HG03025 (cell line): ENCODE measurements around the gene MT1A.
A peak's percentile ranks its signal among the peaks of the same experiment; 100 is the strongest.

ENCODE experiments used
- ATAC-seq: cut with Tn5 transposase; IDR thresholded peaks from one replicate; pipeline ENCODE4 v1.9.1; 2021; ENCODE audit warnings: mild to moderate bottlenecking, moderate library complexity; ENCODE audit not compliant: unreplicated experiment, low FRiP score

The MT1A gene

DNA sequence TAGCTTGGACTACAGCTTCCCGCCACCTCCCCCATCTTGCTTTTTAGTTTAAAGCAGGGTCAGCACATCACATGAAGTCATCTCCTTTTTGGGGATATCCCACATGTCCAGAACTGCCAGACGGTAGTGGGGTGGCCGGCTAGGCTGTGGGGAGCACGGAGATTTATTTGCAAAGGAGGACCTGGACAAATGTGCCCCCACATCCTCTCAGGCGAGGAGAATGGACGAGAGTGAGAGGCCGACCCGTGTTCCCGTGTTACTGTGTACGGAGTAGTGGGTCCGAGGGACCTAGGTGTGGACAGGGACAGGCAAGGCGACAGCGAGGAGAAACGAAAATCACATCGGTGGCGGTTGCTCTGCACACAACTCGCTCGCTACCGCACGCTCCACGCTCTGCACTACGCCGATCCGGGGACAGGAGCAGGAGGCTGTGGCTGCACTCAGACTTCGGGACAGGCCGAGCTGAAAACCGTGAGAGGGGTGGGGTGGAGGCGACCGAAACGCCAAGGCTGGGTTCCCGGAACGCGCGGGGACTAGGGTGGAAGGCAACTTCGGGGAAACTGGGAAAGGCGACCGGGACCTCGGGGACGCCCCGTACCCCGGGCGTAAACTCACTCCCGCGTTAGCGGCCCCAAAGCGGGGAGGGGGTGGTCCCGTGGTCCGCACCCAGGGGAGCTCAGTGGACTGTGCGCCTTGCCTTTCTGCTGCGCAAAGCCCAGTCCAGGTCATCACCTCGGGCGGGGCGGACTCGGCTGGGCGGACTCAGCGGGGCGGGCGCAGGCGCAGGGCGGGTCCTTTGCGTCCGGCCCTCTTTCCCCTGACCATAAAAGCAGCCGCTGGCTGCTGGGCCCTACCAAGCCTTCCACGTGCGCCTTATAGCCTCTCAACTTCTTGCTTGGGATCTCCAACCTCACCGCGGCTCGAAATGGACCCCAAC is at the start of gene MT1A:
Gene MT1A (plus strand): TSS at position 853 of the 937 bp plus-strand sequence. CDS start 73 bp downstream, at position 926.
- no peak for ATAC-seq

DNA sequence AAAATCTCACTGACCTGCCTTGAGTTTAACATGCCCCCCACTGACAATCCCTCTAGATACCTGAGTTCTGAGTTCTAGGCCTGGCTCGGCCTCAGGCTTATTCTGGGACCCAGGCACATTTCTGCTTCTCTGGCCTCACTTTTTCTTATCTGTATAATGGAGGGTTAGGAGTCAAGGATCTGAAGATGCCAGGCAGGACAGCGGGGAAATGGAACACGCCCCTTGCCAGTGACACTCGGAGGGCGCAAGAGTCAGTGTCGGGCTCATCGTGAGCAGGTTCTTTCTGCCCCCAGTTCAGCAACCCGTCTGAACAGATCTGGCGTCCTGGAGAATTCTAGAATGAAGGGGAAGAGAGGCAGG is 49.7 kb upstream of the MT1A start:
- no peak for ATAC-seq

DNA sequence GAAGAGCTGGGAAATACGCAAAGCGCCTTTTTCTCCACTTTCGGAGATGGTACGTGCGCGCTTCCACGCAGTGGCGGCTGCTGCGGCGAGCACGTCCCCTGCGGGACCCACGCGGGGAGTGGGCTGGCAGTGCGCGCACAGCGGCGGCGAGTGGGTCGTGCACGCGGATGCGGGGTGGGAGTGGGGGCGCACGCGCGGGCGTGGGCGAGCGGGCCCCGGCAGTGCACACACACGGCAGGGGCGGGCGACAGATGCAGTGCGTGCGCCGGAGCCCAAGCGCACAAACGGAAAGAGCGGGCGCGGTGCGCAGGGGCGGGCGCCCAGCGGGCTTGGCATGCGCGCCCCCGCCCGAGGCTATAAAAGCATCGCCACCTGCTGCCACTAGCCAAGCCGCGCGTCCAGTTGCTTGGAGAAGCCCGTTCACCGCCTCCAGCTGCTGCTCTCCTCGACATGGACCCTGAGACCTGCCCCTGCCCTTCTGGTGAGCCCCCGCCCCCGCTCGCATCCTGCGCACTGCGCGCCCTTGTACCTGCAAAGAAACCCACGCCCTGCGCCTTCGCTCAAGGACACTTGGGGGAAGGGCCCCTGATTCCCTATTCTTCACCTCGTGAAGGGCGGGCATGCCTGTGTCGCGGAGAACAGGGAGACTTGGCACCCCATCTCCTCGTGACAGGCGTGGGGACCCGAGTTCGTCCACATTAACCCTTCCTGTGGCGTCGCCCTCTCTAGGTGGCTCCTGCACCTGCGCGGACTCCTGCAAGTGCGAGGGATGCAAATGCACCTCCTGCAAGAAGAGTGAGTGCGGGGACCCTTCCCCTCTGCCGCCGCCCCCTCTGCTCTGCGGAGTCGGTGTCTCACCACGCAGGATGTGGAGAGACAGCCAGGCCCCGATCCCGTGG is 49.1 kb upstream of the MT1A start, which contains the start of gene MT3:
Gene MT3 (plus strand): TSS at position 388 of the 899 bp plus-strand sequence. CDS start 63 bp downstream, at position 451.
- no peak for ATAC-seq

DNA sequence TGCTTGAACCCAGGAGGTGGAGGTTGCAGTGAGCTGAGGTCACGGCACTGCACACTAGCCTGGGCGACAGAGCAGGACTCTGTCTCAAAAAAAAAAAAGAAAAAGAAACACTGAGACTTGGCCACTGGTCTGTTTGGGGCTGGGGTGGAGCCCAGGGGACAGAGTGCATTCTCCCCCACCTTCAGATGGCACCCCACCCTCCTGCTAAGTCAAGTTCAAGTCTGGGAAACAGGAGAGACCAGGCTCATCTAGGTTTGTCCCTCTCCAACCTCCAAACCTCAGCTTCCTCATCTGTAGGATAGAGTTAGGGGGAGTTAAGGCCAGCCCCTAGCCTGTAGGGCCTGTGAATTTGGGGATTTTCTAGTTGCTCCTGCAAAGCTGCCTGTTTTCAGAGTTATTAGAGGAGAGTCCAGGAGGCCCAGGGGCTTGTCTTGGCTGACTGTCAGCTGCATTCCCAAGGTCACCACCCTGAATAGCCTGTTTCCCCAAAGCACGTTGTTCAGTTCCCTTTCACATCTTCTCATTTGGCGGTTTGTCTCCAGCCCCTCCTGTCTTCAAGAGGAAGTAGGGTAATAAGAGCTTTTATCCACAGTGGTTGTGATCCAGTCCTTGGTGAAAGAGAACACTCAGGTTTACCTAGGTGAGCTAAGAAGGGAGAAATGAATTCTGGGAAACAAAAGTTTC is 46.9 kb upstream of the MT1A start:
- no peak for ATAC-seq

DNA sequence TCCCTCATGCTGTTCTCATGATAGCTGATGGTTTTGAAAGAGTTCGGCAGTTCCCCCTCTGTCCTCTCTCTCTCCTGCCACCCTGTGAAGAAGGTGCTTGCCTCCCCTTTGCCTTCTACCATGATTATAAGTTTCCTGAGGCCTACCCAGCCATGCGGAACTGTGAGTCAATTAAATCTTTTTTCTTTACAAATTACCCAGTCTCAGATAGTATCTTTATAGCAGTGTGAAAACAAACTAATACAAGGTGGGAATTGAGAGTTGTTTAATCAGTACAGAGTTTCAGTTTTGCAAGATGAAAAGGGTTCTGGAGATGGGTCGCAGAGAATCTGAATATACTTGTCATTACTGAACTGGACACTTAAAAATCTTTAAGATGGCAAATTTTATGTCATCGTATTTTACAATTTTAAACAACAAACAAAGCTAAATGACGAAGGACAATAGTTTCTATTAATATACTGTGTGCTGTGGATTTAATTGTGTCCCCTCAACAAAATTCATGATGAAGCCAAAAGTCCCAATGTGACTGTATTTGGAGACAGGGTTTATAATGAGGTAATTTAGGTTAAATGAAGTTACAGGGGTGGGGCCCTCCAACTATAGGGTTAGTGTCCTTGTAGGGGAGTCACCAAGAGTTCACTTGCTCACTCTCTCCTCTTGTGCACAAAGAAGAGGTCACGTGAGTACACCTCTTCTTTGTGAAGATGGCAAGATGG is 44.7 kb upstream of the MT1A start:
- no peak for ATAC-seq

DNA sequence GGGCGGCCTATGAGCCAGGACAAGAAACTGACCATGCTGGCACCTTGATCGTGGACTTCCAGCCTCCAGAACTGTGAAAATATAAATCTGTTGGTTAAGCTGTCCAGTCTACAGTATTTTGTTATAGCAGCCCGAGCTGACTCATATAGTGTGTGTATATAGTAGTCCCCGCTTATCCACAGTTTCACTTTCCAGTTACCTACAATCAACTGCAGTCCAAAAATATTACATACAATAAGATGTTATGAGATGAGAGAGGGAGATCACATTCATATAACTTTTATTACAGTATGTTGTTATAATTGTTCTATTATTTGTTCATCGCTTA is 44.2 kb upstream of the MT1A start:
- no peak for ATAC-seq

DNA sequence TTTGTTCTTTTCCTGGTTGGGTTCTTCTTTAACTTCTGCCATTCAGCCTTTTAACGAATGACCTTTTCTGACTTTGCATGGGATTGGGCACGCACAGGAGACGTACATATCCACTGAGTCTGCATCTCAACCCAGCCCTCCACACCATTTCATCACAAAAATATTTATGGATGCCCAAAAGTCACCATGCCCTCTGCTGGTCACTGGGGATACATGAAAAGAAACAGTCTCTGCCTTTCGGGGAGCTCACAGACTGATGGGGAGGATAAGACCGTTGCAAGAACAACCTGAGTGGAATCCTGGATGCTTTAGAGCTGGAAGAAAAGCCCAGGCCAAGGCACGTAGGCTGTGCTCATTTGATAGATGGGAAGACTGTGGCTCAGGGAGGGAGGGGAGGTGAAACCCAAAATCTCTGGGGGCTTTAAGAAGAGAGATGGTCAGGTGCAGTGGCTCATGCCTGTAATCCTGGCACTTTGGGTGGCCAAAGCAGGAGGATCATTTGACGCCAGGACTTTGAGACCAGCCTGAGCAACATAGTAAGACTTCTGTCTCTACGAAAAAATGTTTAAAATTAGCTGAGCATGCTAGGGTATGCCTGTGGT is 38.0 kb upstream of the MT1A start:
- no peak for ATAC-seq

DNA sequence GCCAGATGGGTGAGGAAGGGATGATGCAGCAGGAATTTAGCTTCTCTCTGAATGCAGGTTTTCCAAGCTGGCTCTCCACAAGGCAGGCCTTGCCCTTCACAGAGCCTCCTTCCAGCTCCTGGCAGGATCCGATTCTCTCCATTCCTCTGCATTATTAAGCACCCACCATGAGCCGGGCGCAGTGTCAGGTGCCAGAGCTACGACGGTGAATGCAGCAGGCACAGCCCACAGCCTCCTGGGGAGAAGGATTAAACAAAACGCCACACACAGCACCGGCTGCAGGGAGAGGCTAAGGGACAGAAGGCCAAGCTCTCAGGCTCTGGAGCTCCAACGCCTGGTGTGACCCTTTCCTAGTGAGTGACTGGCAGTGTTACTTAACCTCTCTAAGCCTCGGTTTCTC is 37.1 kb upstream of the MT1A start:
- no peak for ATAC-seq

DNA sequence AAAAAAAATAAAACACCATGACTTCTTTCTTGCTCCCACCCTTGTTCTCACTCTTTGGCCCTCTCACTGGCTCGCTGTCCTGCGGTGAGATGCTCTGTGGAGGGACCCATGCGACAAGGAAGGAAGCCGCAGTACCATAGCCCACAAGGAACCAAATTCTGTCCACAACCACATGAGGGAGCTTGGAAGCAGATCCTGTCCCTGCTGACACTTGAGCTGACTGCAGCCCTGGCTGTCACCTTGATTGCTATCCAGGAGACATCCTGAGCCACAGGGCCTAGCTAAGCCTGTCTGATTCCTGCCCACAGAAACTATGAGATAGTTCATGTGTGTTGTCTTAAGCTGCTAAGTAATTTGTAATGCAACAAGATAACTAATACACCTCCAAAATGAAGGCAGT is 34.9 kb upstream of the MT1A start:
- ATAC-seq = no peak

DNA sequence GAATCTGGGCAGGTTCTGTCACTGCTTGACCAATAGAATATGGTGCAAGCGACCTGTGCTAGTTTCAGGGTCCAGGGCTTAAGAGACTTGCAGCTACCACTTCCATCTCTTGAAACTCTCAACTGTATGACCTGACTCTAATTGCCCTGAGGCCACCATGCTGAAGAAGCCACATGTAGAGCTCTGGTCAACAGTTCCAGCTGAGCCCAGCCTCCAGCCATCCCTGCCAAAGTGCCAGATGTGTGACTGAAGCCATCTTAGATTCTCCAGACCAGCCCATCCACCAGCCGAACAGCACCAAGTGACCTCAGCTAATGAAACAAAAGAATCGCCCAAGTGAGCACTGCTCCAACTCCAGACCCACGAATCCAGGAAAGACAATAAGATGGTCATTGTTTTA is 33.5 kb upstream of the MT1A start:
- ATAC-seq = no peak

DNA sequence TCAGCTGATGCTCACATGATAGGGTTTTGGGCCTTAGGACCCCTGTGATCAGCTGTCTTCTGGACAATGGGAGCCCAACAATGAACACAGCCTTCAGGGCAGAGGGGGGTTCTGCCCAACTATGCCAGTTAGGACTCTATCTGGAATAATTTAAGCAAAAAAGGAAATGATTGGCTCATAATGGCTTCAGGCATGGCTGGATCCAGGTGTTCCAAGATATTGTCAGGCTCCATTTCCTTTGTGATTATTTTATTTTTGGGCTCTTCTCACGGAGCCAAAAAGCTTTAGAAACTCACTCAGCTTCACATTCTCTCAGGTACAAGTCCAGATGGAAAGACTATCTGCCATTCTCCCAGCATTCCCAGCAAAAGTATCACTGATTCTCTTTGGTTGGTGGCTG is 33.0 kb upstream of the MT1A start:
- ATAC-seq = no peak

DNA sequence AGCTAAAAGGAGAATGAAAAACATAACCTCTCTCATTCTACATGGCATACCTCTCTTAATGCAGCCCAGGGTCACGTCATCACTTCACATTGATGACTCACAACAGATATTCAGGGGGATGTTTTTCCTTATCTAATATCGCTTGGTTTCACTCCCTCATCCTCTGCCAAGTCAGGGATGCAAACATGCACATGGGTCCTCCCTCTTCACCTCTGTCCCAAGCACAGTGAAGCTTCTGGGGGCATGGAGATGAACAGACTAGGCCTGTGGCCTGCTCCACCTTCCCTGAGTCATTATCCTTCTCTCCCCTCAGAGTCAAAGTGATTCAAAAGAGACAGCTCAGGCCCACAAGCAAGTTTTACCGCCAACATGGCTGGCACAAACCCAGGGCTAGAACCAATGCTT is 32.4 kb upstream of the MT1A start:
- no peak for ATAC-seq

DNA sequence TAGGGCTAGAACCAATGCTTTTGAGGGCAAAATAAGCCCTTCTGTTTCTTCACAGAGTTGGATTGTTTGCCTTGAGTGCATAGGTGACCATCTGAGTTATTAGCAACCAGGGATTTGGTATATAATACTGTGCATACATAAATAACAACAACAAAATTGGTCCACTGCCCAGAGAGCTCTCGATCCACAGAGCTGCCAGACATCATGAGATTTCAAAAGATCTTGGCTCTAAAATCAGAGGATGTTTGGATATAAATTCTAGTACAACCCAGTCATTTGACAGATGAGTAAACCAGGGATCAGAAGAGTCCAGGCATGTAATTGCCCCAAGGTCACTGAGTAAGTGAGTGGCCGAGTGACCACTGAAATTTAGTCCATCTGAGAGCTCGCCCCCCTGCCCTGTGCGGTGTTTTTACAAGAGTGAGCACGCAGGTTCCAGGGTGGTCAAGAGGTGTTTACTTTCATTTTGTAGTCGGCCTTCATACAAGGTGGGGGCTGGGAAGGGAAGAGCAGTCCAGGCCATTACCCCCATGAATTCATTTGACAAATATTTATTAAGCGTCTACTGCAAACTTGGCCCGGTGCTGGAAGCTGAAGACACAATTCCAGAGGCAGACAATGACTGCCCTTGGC is 31.9 kb upstream of the MT1A start:
- no peak for ATAC-seq

DNA sequence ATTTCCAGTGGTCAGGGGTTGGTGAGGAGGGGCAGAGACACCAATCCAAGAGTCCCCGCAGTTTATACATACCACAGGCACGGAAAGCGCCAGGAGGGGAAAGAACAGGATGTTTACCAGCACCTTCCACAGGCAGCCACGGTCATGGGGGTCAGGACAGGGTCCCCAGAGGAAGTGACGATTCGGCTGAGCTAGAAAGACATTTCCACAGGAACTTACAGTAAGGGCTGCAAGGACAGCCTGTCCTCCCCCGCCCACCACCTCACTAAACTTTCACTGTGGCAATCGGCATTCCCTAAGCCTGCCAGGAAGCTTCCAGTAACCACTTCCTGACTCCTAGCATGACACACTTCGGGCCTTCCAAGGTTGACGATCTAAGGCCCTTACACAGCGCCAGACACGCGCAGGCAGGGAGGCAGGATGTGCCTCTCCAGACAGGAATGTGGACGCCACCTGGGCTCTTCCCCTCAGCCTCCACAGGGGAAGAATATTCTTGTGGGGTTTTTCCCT is 31.3 kb upstream of the MT1A start:
- ATAC-seq = no peak

DNA sequence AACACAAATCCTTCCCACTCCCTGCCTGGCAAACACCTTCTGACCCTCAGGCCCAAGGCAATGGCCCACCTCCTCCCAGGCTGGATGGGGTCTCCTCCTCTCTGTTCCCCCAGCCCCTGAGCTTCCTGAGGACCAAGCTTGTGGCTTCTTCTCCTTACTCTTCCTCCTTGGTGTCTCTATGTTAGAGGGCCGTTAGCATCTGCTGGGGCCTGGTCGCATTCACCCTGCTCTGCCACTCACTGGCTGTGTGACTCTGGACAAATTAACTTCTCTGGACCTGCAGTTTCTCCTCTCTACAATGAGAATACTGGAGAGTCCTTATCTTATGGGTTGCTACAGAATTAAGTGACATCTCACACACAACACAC is 30.8 kb upstream of the MT1A start:
- no peak for ATAC-seq

DNA sequence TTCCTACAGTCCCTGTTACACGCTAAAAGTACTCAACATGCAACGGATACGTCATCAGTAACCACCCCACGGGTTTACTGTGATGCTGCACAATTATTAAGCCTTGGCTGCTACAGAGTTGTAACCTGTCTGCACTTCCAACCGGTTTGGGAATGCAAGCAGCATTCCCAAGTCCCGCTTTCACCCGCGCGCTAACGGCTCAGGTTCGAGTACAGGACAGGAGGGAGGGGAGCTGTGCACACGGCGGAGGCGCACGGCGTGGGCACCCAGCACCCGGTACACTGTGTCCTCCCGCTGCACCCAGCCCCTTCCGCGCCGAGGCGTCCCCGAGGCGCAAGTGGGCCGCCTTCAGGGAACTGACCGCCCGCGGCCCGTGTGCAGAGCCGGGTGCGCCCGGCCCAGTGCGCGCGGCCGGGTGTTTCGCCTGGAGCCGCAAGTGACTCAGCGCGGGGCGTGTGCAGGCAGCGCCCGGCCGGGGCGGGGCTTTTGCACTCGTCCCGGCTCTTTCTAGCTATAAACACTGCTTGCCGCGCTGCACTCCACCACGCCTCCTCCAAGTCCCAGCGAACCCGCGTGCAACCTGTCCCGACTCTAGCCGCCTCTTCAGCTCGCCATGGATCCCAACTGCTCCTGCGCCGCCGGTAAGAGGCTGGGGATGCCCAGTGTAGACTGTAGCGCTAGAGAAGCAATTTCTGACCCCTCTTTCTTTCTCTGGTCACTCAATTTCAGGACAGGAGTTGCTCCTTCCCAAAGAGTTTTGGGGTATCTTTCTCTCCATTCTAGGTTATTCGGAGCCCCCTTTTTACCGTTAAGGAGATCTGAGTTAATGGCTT is 30.2 kb upstream of the MT1A start, which contains the start of gene MT2A:
Gene MT2A (plus strand): TSS at position 542 of the 833 bp plus-strand sequence. CDS start 72 bp downstream, at position 614.
- peak; percentile 78 for ATAC-seq

DNA sequence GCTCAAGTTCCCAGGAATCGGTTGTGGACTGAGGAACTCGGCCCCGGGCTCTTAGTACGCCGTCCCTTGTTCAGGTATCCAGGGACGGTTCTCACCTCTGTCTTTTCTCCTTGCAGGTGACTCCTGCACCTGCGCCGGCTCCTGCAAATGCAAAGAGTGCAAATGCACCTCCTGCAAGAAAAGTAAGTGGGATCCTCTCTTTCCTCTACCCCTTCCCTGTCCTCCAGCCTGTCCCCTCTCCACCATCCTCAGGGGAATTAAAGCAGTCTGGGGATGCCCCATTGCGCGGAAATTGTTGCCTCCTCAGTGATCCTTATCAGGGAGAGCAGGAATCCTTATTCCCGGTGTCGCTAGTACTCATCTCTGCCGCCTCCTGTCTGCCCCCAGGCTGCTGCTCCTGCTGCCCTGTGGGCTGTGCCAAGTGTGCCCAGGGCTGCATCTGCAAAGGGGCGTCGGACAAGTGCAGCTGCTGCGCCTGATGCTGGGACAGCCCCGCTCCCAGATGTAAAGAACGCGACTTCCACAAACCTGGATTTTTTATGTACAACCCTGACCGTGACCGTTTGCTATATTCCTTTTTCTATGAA is 29.5 kb upstream of the MT1A start:
- no peak for ATAC-seq

DNA sequence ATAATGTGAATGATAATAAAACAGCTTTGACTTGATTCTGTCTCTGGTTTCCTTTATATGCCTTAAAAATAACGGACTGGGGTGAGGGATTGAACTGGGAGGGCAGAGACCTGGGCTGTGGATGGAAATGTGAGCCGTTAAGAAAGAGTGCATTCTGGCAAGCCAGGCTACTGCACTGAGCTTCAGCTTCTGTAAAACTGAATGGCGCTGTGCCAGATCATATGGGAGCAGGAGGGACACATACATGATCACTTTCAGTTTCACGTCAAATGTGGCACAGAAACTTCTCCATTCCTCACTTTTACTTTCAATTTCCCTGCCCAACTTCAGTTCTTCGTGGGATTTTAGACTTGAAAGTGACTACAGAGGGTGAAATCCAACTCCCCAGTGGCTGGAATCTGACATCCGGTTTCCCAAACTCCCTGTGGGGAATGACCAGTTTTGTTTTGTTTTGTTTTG is 29.0 kb upstream of the MT1A start:
- no peak for ATAC-seq
